ENCODE measurements around the gene TMEM92. TPM values are rescaled to one million over a fixed set of nuclear protein-coding genes. Genes with fewer than 3 reads are reported as not detected.
A peak's percentile ranks its signal among the peaks of the same experiment; 100 is the strongest.
"Not testable (repeated sequence)": the region's sequence is repeated elsewhere in the genome, so short reads cannot be mapped to it uniquely, and the experiment has no call there.

TMEM92 gene
- total RNA-seq, 2 donors from 2014 or later: 3.4 to 9.4 TPM

DNA sequence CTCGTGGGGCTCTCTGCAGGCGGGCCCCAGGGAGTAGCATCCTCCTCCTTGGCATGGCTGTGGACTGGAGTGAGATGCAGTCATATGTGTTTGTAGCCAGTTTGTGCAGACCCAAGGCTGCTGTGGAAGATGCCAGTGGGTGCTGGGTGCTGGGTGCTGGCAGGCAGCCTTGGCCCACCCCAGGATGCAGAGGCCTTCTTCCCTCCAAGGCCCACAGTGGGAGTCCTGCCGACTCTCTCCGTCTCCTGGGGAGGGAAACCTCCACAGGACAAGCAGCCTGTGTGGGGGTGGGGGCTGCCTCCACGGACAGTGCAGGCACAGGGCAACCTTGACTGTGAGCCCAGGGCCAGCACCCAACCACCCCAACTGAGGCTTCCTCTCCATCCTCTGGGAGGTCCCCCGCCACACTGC, 13.8 kb upstream of the TMEM92 start:
- ATAC-seq (no peak), DNase-seq (peak in 1 of 2 donors; percentile 19)
- intact Hi-C loops (cut with DNase I, micrococcal nuclease): no loop called here

DNA sequence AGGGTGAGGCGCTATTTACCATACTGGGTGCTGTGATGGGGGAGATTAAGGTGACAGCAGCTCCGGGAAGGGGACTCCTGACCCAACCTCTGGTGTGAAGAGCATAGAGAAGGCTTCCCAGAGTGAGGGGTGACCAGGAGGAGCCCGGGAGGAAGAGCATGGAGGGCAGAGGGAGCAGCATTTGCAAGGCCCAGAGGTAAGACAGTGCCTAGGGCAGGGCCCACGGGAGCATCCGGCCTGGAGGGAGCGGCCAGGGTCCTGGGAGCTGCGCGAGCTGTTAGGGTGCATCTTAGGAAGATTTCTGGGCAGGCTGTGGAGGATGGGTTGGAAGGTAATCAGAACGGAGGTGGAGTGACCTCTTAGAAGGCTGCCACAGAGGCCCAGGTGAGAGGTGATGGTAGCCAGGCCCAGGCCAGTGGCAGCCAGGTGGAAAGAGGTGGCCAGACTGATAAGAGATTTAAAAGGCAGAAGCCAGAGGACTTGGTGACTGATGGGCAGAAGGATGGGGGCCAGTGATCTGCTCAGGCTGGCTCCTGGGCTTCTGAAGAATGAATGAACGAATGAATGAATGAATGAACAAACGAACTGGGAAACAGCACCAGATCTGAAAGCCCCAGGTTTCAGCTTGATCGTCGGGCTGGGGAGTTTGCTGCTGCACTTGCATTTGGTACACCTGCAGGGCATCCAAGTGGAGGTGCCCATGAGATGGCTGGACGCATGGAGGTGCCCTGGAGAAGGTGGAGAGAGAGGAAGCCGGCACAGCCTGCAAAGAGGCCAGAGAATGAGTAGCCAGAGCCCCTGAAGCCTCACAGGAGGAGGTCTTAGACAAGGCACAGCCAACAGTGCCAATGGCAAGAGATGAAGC, 13.0 kb upstream of the TMEM92 start:
- ATAC-seq (no peak), DNase-seq (peak in 1 of 2 donors; percentile 19)
- intact Hi-C loops (cut with DNase I, micrococcal nuclease): no loop called here

DNA sequence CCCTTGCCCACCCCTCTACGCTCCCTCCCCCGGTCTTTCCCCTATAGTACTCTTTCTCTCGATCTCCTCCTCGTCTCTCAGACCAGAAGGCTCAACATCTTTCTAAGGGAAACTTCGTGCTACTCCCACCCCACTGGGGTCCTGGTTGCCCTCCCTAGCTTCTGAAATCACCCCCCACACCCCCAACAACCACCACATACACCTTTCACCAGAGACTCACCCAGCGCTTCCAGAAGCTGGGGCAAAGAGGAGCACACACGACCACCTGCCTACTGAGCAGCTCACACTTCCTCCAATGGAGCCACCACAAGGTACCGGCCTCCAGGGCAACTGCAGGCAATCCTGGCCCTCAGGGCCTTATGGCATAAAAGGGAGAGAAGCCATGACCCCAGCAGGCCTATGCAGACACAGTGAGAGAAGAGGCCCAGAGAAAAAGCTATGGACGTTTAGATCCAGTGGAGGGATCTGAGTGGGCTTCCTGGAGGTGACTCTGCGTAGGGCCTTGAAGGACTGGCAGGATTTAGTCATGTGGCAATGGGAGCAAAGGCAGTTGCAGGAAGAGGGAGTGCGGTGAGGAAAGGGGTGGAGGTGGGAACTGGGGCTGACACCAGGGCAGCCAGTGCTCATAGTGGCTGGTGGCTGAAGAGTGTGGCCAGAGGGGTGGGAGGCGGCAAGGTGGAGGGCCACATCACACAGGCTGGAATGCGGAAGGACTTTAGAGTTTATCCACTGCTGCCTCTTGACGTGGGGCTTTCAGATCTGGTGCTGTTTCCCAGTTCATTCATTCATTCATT, 12.1 kb upstream of the TMEM92 start:
- DNase-seq (no peak), ATAC-seq (no peak)
- intact Hi-C loops (cut with DNase I, micrococcal nuclease): no loop called here

DNA sequence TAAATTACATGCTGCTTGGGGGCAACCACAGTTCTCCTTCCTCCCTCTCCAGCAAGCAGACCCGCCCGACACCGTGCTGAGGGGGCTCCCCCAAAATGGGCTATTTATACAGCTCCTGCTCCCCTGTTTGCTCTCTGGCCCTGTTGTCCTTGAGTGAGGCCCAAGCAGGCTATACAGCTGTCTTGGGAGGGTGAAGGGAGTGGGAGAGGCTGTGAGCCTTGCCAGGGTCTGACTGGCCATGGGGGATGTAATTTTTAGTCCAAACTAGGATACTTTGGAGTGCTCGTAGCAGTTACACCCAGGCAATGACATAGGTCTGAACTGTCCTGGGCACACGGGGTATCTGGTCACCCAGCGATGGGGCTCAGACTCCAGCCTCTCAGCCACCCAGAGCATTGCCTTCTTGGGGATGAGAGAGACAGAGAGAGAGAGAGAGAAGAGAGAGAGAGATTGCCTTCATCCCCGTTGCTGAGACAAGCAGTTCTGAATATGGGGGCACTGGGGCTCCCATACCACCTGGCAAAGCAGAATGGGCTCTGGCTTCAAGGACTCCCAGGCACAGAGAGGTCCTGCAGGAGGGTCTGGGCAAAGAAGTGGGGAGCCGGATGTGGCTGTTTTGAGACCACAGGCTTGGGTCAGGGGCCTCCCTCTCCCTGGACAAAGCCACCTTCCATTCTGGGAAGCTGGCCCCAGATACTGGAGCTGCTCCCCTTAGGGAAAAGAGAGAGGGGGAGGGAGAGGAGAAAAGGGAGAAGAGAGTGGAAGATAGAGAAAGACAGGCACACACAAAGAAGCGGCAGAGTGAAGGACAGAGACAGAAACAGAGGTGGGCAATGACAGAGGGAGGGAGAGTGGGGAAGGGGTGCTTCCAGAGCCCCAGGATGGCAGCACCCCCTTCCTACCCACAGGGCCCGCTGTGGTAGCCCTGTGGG, 10.7 kb upstream of the TMEM92 start:
- no peak for DNase-seq
- intact Hi-C loops (cut with DNase I, micrococcal nuclease): no loop called here

DNA sequence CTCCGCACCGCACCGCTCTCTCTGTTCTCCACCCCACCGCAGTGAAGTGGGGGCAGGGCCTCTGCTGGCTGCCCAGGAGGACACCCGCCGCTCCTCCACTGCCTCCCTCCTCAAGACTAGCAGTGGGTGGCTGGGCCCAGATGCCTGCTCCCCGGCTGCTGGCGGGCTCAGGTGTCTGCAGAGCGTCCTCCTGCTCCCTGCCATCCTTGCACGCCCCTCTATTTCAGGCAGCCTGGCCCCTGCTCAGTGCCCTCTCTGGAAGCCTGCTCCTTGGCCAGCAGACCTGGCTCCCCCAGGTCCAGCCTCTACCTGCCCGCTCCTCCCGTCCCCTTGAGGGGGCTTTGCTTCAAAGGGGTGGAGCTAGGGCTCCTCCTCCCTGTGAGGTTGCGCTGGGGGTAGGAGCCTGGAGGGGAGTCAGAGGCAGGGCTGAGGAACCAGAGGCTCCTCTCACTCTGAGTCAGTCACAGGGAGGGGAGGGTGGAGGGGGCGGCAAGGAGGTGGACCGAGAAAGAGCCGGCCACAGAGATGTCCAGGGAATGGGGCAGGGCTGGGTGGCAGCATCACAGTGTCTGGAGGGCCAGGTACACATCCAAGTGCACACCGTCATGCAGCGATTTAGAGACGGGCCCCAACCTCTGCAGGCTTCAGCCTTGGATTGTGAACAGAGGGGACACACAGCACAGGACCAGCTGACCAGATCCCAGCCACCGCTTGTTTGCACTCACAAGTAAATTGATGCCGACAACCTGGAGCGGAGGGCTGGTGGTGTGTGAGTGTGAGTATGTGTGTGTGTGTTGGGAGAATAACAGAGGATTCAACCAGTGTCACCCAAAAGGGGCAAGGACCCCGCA, 9.8 kb upstream of the TMEM92 start:
- no peak for ATAC-seq
- DNase-seq: no peak
- intact Hi-C loops (cut with DNase I, micrococcal nuclease): no loop called here

More for the DNA sequence above, 10.7 kb upstream of the TMEM92 start:
- no peak for ATAC-seq

DNA sequence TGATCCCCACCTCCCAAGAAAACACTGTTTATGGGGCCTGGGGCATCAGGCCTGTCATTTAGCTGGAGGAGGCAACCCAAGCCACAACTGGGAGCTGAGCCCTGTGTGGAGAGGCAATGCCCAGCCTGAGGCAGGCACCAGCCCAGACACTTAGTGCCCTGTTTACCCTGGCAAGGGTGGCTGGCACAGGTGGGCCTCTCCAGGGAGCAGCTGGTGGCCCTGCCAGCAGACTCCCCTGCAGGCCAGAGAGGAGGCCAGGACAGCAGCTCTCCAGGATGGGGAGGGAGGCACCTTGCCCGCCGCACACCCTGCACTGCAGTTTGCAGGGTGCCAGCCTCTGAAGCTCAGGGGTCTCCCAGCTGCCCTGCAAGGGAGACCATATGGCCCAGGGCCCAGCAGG, 9.1 kb upstream of the TMEM92 start:
- no peak for ATAC-seq

DNA sequence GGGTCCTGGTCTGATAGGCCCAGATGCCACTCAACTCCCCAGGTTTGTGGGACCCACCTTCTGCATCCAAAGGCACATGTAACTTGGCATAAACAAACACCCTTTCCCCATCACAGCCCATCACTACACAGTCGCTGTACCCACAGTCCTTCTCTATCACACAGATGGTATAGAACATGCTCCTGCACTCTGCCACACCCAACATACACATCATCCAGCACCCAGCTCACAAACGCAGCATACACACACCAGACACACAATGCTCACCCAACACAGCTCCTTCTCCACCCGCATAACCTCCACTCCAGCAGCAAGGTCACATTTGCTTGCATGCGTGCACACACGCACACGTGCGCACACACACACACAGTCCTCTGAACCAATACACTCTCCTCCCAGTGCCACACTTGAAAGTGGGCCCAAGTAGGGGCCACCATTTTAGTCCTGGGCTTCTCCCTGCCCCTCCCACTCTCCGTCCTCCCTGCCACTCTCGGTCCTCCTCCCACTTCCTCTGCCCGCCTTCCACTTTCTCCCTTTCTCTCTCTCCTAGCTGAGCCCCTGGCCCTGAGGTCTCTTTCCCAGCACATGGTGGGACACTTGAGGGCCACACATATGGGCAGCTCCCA, 8.5 kb upstream of the TMEM92 start:
- intact Hi-C loops (cut with DNase I, micrococcal nuclease): no loop called here
- ATAC-seq: no peak
- no peak for DNase-seq

More for the DNA sequence above, 9.1 kb upstream of the TMEM92 start:
- intact Hi-C loops (cut with DNase I, micrococcal nuclease): no loop called here
- no peak for DNase-seq

DNA sequence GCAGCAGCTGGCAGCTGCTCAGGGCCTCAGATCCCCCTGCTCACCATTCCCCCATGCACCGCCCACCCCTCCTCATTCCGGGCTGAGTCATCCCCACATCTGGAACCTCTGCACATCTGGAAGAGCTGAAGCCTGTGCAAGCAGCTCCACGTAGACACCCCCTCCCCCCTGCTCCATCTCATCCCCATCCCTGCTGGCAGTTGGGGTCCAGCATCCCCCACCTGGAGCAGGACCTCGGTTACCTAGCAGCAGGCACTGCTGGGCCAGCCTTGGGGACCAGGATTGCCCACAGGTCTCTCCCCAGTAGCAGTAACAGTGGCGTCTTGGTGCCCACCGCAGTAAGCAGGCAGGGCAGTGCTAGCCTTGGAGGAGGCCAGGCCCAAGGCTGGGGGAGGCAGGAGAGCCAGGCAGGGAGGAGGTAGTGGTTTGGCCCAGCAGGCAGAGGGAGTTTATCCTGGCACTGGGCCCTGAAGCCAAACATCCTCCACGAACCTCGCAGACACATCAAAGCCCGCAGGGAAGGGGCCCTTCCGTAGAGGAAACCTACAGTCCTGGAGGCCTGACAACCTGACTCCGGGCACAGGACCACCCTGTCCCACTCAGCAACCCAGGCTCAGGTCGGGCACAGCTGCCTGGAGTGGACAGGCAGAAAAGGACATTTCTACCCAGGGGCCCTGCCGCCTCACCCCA, 7.7 kb upstream of the TMEM92 start:
- ATAC-seq (peak; percentile 61), DNase-seq (peak; percentile 51 to 67)
- intact Hi-C loops (cut with DNase I, micrococcal nuclease): no loop called here

DNA sequence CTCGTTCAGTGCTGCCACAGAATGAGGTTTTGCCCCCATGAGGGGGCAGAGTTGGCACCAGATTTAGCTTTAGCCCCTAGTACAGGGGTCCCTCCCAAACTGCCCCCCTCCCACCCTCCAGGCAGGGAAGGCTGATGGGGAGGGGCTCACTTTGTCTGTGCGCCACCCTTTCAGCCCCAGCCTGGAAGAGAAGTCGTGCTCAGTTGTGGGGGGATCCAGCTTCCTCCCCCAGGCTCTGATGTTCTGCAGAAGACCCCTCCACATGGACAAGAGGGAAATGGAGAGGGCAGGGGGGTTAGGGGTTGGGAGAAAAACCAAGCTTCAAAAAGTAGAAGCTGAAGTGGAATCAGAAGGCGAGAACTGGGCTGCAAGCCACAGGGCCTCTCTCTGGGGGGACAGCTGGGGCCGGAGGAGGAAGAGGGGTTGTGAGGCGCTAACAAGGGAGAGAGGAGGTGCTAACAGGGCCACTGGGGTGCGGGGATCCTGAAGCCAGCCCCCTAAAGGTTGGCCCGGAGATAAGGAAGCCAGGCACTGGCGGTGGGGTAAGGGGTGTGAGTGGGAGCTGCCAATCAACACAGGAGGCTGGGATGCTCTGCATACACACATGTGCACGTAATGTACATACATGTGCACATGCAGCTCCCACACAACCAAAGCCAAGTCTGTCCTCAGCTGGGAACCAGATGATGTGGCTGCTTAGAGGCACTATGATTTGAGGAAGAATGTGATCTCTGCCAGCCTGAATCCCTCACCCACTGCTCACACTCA, 7.0 kb upstream of the TMEM92 start:
- intact Hi-C loops (cut with DNase I, micrococcal nuclease): no loop called here
- DNase-seq (peak in 1 of 2 donors; percentile 5), ATAC-seq (no peak)

DNA sequence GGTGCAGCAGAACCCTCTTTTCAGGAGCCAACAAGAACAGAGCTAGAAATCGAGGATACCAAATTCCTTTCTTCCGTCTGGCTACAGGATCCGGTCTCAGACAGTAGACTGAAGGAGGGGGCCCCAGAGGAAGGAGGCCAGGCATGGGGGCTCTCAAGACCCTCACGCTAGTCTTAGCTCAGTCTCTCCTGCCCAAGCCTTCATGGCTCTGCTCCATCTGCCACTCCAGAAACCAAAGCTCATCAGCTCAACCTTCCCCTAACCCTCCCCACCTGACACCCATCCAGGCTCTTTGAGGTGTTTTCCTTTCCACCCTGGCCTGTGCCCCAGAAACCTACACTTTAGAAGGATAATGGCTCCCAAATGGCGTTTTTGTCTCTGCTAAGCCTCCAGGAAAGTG, 6.2 kb upstream of the TMEM92 start:
- DNase-seq (no peak), ATAC-seq (no peak)
- intact Hi-C loops (cut with DNase I, micrococcal nuclease): no loop called here

DNA sequence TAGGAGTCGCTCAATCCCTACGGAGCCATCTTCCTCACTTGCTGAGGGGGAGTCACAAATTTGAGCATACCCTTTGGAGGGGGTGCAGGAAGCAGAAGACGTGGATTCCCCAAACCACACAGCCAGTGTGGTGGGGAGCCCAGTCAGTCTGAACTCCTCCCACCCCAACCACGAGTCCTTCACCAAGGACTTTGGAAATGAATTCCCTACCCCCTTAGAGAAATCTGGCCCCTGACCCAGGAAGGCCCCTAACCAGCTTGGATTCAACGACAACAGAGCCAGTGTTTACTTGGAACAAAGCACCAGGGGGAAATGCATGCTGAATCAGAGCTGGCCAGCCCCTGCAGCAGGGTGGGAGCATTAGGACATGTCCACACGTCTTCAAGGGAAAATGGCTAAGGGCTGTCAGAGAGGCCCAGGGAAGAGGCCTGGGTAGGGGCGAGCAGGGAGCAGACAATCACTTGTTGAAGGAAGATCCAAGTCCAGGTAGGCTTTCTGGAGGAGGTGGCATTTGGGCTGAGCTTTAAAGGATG, 5.5 kb upstream of the TMEM92 start:
- DNase-seq (no peak), ATAC-seq (no peak)

DNA sequence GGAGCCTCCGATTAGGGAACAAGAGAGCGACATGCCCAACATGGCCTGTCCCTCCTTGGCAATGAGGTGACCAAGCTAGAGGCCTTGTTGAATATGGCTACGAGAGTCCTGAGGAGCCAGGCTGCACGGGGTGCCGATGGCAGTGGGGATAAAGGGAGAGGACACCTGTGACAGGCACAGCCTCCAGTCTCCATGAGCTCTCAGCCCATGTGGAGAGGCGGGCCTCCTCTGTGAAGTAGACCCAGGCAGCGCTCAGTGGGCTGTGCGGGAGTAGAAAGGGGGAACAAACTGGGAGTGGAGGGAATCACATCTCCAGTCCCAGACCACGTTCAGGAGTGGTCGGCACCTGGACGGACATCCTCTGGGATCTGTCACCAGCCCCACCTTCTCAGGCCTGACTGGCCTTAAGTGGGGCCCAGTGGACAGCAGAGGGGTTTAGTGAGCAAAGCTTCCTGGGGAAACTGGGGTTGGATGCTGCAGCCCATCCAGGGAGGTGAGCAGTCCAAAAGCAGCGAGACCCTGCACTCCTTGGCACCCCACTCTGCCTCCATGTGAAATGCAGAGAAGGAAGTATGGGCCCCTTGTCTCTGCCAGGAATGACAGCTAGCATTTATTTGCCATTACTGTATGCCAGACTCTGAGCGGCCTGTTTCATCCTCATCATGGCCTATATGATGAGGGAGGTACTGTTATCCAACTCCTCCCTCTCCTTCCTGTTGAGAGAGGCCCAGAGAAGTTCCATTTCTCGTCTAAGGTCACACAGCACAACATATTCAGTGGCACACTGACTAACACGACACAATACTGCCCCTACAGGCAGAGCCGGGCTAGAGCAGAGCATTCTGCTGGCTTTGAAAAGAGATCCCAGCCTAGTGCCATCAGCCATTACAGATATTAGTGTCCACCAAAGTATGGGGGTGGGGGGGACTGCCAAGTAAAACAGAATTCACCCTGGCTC, 4.5 kb upstream of the TMEM92 start:
- peak; percentile 33 for ATAC-seq

More for the DNA sequence above, 5.5 kb upstream of the TMEM92 start:
- intact Hi-C loops (cut with DNase I, micrococcal nuclease): no loop called here

DNA sequence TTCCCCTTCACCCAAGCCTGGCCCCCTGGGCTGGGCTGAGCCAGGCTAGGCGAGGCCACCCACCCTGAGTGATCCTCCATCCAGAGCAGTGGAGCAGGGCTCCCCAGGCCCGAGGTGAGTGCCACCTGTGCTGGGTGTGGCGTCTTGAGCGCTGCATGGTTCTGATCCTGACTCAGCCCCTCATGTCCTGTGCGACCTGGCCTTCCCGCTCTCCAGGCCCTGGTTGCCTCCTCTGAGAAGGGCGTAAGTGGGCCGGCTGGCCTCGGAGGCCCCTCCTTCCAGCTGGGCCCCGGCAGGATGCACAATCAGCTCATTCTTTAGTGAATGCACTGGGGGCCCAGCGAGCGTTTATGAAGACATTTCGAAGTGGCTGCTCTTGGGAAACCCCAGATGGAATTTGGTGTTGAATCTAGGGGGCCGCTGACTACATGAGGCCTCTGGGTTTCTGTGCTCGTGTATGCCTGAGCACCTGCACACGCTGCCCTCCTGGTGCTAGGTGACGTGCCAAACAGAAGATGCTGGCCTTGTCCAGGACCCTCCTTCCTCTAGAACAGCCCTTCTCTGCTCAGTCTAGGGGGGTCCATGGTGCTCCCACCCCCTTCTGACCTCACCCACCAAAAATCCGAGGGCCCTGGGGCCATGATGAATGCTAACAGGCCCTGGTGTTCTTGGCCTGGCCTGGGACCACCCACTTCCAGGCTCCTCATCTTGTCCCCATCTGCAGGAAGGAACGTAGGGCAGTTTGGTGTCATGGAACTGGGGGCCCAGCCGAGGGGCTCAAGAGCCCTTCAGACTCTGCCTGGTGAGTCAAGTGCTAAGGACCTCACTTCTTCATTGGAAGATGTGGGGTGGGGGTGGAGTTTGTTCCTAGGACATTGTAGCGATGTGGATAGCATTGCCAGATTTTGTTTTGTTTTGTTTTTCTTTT, 3.6 kb upstream of the TMEM92 start:
- intact Hi-C loops (cut with DNase I, micrococcal nuclease): loop anchor here in 1 of 2 donors (5.0 kb wide), 1 partner anchor 68 kb away; the partner anchor contains the start of gene COL1A1
- DNase-seq (peak in 1 of 2 donors; percentile 37), ATAC-seq (no peak)

More for the DNA sequence above, 4.5 kb upstream of the TMEM92 start:
- intact Hi-C loops (cut with DNase I, micrococcal nuclease): loop anchor here in 1 of 2 donors (5.0 kb wide), 1 partner anchor 67 kb away; the partner anchor contains the start of gene COL1A1
- DNase-seq: peak; percentile 32 to 80

DNA sequence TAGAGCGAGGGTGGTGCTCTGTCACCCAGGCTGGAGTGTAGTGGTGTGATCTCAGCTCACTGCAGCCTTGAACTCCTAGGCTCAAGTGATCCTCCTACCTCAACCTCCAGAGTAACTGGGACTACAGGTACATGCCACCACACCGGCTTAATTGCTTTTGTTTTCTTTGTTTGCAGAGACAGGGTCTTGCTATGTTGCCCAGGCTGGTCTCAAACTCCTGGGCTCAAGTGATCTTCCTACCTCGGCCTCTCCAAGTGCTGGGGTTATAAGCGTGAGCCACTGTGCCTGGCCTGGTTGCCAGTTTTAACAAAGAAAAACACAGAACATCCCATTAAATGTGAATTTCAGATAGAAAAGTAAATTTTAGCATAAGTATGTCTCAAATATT, 2.9 kb upstream of the TMEM92 start:
- not testable (repeated sequence) for DNase-seq, ATAC-seq
- intact Hi-C loops (cut with DNase I, micrococcal nuclease): loop anchor here in 1 of 2 donors (5.0 kb wide), 1 partner anchor 69 kb away; the partner anchor contains the start of gene COL1A1

Measured in left colon (tissue), 2 donors.